ENCODE data around the gene CNTN4.

- TF ChIP-seq POLR2A (IDR thresholded peaks at IDR 0.05) (no peak), CTCF (IDR thresholded peaks at IDR 0.05) (no peak)
Observed at GRCh38 chr3:2204054-2204453, 105.4 kb downstream of the CNTN4 start.

All from body of pancreas (tissue), 4 donors.